ENCODE results near the gene SLC66A2. TPM values are rescaled to one million over a fixed set of nuclear protein-coding genes. Genes with fewer than 3 reads are reported as not detected.
A peak's percentile ranks its signal among the peaks of the same experiment; 100 is the strongest.

Gene SLC66A2
- total and polyA plus RNA-seq, 10 donors: 28.7 to 61.9 (median 50.0) TPM

DNA sequence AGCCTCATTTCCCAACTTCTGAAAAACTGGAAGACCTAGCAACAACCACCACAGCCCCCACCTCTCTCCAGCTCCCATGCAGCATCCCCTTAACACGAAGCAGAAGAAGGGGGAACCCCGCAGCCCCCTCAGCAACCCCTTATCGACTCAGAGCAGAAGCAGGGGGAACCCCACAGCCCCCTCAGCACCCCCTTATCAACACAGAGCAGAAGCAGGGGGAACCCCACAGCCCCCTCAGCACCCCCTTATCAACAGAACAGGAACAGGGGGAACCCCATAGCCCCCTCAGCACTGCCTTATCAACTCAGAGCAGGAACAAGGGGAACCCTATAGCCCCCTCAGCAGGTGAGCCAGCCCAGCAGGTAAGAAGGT, 6.7 kb downstream of the SLC66A2 start:
- peaks cover 15 to 77% (median 50%) of the 10 kb centered on the region in 6 donors for H3K4me1 ChIP-seq

DNA sequence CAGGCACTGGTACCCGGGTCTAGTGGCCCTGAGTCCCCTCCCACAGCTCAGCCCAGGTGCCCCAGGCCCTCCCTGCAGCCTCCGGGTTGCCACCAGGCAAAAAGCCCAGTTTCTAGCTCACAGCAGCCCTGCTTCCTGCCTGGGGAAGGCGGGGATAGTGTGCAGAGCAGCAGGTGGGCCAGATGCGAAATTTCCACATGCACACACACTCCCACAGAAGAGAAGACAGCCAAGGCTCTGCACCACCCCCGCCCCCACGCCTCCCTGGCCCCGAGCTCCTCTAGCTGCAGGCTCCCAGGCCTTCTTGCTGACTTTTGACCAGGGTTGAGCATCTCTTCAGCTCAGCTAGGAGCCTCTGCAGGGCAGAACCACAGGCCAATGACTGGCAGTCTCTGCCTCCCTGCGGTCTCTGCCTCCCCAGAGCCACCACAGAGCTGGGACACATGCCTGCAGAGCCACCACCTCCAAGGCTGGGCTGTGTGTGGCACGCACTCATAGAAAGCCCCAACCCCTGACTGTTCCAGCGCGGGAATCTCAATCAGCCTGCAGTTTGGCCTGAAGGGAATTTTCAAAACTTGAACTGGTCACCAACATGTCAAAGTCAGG, 7.2 kb downstream of the SLC66A2 start:
- intact Hi-C loops (cut with DNase I; ENCODE audit: low total_unique reads): loop anchor here (10.0 kb wide), 1 partner anchor 259 kb away; no protein-coding TSS in a partner anchor
- no peaks in the 10 kb centered on the region for H3K27me3 ChIP-seq (replicated peaks in 1 of 7)
- H3K4me1 ChIP-seq: peaks cover 10 to 74% (median 47%) of the 10 kb centered on the region in 6 donors
- TF ChIP-seq, protein P1, sequence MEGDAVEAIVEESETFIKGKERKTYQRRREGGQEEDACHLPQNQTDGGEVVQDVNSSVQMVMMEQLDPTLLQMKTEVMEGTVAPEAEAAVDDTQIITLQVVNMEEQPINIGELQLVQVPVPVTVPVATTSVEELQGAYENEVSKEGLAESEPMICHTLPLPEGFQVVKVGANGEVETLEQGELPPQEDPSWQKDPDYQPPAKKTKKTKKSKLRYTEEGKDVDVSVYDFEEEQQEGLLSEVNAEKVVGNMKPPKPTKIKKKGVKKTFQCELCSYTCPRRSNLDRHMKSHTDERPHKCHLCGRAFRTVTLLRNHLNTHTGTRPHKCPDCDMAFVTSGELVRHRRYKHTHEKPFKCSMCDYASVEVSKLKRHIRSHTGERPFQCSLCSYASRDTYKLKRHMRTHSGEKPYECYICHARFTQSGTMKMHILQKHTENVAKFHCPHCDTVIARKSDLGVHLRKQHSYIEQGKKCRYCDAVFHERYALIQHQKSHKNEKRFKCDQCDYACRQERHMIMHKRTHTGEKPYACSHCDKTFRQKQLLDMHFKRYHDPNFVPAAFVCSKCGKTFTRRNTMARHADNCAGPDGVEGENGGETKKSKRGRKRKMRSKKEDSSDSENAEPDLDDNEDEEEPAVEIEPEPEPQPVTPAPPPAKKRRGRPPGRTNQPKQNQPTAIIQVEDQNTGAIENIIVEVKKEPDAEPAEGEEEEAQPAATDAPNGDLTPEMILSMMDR (IDR thresholded peaks at IDR 0.05 in 8 of 11, conservative IDR thresholded peaks at IDR 0.05 in 3 of 11): no peak
- TF ChIP-seq POLR2AphosphoS5 (IDR thresholded peaks at IDR 0.05): peak in 1 of 3 donors; percentile 25
- H3K9me3 ChIP-seq: no peaks in the 10 kb centered on the region
- no peak overlapping the region for H3K4me3 ChIP-seq
- 35 to 57% (median 50%) methylated on average over 10 to 11 of the region's 11 CpGs for WGBS, 5 donors
- peak overlapping the region in 3 of 8 donors; percentile 2 to 37 (median 4) for H3K27ac ChIP-seq
- DNase-seq: peak; percentile 75
- H3K36me3 ChIP-seq: peaks cover 0 to 87% (median 38%) of the 10 kb centered on the region in 6 donors

More for the DNA sequence above, 6.7 kb downstream of the SLC66A2 start:
- TF ChIP-seq, protein P1 (IDR thresholded peaks at IDR 0.05 in 8 of 11, conservative IDR thresholded peaks at IDR 0.05 in 3 of 11): no peak
- TF ChIP-seq POLR2AphosphoS5 (IDR thresholded peaks at IDR 0.05) (no peak), POLR2A (IDR thresholded peaks at IDR 0.05) (no peak)
- Histone ChIP-seq H3K27ac (peak overlapping the region in 1 of 8 donors; percentile 37), H3K4me3 (no peak overlapping the region), H3K9me3 (no peaks in the 10 kb centered on the region), H3K27me3 (replicated peaks in 1 of 7) (no peaks in the 10 kb centered on the region), H3K36me3 (peaks cover 0 to 83% (median 35%) of the 10 kb centered on the region in 6 donors)
- intact Hi-C loops (cut with DNase I; ENCODE audit: low total_unique reads): loop anchor here (10.0 kb wide), 1 partner anchor 260 kb away; no protein-coding TSS in a partner anchor
- WGBS, 5 donors: 27 to 54% (median 39%) methylated on average over 3 of the region's 3 CpGs
- DNase-seq: peak; percentile 47

DNA sequence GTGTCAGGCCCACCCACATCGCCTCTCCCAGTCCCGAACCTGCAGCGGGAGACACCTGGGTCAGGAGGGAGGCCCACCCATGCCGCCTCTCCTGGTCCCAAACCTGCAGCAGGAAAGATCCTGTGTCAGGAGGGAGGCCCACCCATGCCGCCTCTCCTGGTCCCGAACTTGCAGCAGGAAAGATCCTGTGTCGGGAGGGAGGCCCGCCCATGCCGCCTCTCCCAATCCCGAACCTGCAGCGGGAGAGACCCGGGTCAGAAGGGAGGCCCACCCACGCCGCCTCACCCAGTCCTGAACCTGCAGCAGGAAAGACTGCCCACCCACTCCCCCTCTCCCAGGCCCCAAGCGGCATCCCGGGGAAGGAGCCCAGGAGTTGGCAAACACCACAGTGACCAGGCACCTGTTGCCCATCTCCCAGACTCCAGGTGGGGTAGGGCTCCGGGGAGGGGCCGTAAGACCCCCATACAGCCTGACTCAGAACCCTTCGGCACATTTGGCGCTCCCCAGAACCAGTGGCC, 7.8 kb downstream of the SLC66A2 start:
- H3K4me1 ChIP-seq: peaks cover 10 to 74% (median 43%) of the 10 kb centered on the region in 6 donors
- intact Hi-C loops (cut with DNase I; ENCODE audit: low total_unique reads): loop anchor here (10.0 kb wide), 1 partner anchor 259 kb away; no protein-coding TSS in a partner anchor
- H3K9me3 ChIP-seq: no peaks in the 10 kb centered on the region
- H3K27me3 ChIP-seq (replicated peaks in 1 of 7): no peaks in the 10 kb centered on the region
- WGBS, 5 donors: 86 to 99% (median 96%) methylated on average over 10 to 20 of the region's 20 CpGs
- peaks cover 0 to 87% (median 39%) of the 10 kb centered on the region in 6 donors for H3K36me3 ChIP-seq
- TF ChIP-seq POLR2AphosphoS5 (IDR thresholded peaks at IDR 0.05) (no peak), POLR2A (IDR thresholded peaks at IDR 0.05) (no peak)
- TF ChIP-seq, protein P1 (IDR thresholded peaks at IDR 0.05 in 8 of 11, conservative IDR thresholded peaks at IDR 0.05 in 3 of 11): no peak
- H3K27ac ChIP-seq: peak overlapping the region in 3 of 8 donors; percentile 2 to 37 (median 4)
- H3K4me3 ChIP-seq: no peak overlapping the region
- DNase-seq: peak; percentile 67
